GM21529 (cell line): Measurements from ENCODE around the gene VASP.
"Not testable (repeated sequence)": the region's sequence is repeated elsewhere in the genome, so short reads cannot be mapped to it uniquely, and the experiment has no call there.

ENCODE experiments used
- ATAC-seq: cut with Tn5 transposase; IDR thresholded peaks from one replicate; pipeline ENCODE4 v1.9.1; 2021; ENCODE audit not compliant: unreplicated experiment

Gene VASP

GRCh38 chr19:45496349-45496953 is 10.8 kb upstream of the VASP start:
- ATAC-seq = peak; percentile 10

- ATAC-seq = no peak
These were observed 9.5 kb upstream of the VASP start for GRCh38 chr19:45497791-45498190.

GRCh38 chr19:45498411-45499195 is 8.7 kb upstream of the VASP start, which contains the start of gene PPM1N:
PPM1N (plus strand) TSS chr19:45498443; CDS start chr19:45498473, 30 bp downstream.
- no peak for ATAC-seq

- ATAC-seq = no peak
These were observed 7.8 kb upstream of the VASP start for GRCh38 chr19:45499196-45500180.

GRCh38 chr19:45500918-45501729 is 6.2 kb upstream of the VASP start:
- no peak for ATAC-seq

GRCh38 chr19:45501730-45502014 is 5.6 kb upstream of the VASP start:
- no peak for ATAC-seq

- ATAC-seq = no peak
These were observed 5.2 kb upstream of the VASP start for GRCh38 chr19:45502111-45502510.

- ATAC-seq = no peak
These were observed 3.4 kb upstream of the VASP start for GRCh38 chr19:45503909-45504308.

GRCh38 chr19:45505151-45505995 is 1.9 kb upstream of the VASP start:
- ATAC-seq = no peak

- ATAC-seq = no peak
These were observed 1.4 kb upstream of the VASP start for GRCh38 chr19:45505996-45506245.

GRCh38 chr19:45506246-45506988 is 862 bp upstream of the VASP start:
- ATAC-seq = peak; percentile 49

- ATAC-seq = no peak
These were observed 665 bp downstream of the VASP start for GRCh38 chr19:45507872-45508416.

GRCh38 chr19:45508417-45508860 is 1.2 kb downstream of the VASP start:
- no peak for ATAC-seq

GRCh38 chr19:45508861-45509691 is 1.8 kb downstream of the VASP start:
- no peak for ATAC-seq

- ATAC-seq = no peak
These were observed 2.4 kb downstream of the VASP start for GRCh38 chr19:45509692-45510015.

GRCh38 chr19:45510352-45510751 is 3.1 kb downstream of the VASP start:
- ATAC-seq = not testable (repeated sequence)

GRCh38 chr19:45511074-45511473 is 3.8 kb downstream of the VASP start:
- no peak for ATAC-seq

- no peak for ATAC-seq
These were observed 5.7 kb downstream of the VASP start for GRCh38 chr19:45512881-45513483.
